HUES64 (cell line): ENCODE measurements around the gene AQP11.
"Not testable (repeated sequence)": the region's sequence is repeated elsewhere in the genome, so short reads cannot be mapped to it uniquely, and the experiment has no call there.

Experiments
- H3K27ac ChIP-seq: 2 replicates; pipeline ENCODE4 v1.7.0; 2013; ENCODE audit warnings: low read depth, low read length, inconsistent platforms
- H3K27me3 ChIP-seq: 2 replicates; pipeline ENCODE4 v1.6.1; 2013; ENCODE audit warnings: mild to moderate bottlenecking, low read length; ENCODE audit not compliant: insufficient read depth
- H3K36me3 ChIP-seq: 2 replicates; pipeline ENCODE4 v1.6.1; 2013; ENCODE audit warnings: mild to moderate bottlenecking, low read length; ENCODE audit not compliant: insufficient read depth
- H3K4me1 ChIP-seq: 2 replicates; pipeline ENCODE4 v1.6.1; 2013; ENCODE audit warnings: mild to moderate bottlenecking, low read length, moderate library complexity; ENCODE audit not compliant: insufficient read depth
- H3K4me3 ChIP-seq: 2 replicates; pipeline ENCODE4 v1.5.1; 2013; ENCODE audit warnings: mild to moderate bottlenecking, low read length, moderate library complexity
- H3K9ac ChIP-seq: 2 replicates; pipeline ENCODE4 v1.6.1; 2013; ENCODE audit warnings: mild to moderate bottlenecking, low read depth, low read length
- H3K9me3 ChIP-seq: 2 replicates; pipeline ENCODE4 v1.6.1; 2013; ENCODE audit warnings: low read depth, low read length; ENCODE audit not compliant: insufficient read depth
- WGBS: fragments of 150-250, 120-280 bp; methylation state at CpG from one replicate; pipeline ENCODE4 v1.1.7; 2013; ENCODE audit warnings: missing lambda C conversion rate; 5-methylcytosine and 5-hydroxymethylcytosine counted together

Gene AQP11

DNA sequence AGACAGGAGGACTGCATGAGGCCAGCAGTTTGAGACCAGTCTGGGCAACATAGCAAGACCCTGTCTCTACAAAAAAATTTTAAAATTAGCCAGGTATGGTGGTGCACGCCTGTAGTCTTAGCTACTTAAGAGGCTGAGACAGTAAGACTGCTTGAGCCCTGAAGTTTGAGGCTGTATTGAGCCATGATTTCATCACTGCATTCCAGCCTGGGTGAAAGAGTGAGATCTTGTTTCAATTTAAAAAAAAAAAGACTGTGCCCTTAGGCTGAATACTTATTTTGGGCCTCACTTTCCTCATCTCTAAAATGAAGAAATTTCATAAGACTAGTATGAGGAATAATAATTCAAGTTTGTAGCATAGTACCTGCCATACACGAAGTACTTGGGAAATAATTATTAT lies 6.9 kb downstream of the AQP11 start:
- no peaks in the 10 kb centered on the region for H3K9me3 ChIP-seq
- 87% methylated on average over 1 of the region's 2 CpGs for WGBS
- H3K4me1 ChIP-seq = no peaks in the 10 kb centered on the region
- no peak overlapping the region for H3K4me3 ChIP-seq
- no peaks in the 10 kb centered on the region for H3K36me3 ChIP-seq
- no peak overlapping the region for H3K27ac ChIP-seq
- H3K27me3 ChIP-seq = no peaks in the 10 kb centered on the region
- no peak overlapping the region for H3K9ac ChIP-seq

GRCh38 chr11:77598195-77598594 lies 8.4 kb downstream of the AQP11 start:
- 100% methylated on average over 2 of the region's 2 CpGs for WGBS
- no peak overlapping the region for H3K27ac ChIP-seq
- H3K4me3 ChIP-seq = no peak overlapping the region
- no peaks in the 10 kb centered on the region for H3K36me3 ChIP-seq
- no peaks in the 10 kb centered on the region for H3K4me1 ChIP-seq
- H3K9ac ChIP-seq = no peak overlapping the region
- H3K27me3 ChIP-seq = no peaks in the 10 kb centered on the region
- H3K9me3 ChIP-seq = no peaks in the 10 kb centered on the region

DNA sequence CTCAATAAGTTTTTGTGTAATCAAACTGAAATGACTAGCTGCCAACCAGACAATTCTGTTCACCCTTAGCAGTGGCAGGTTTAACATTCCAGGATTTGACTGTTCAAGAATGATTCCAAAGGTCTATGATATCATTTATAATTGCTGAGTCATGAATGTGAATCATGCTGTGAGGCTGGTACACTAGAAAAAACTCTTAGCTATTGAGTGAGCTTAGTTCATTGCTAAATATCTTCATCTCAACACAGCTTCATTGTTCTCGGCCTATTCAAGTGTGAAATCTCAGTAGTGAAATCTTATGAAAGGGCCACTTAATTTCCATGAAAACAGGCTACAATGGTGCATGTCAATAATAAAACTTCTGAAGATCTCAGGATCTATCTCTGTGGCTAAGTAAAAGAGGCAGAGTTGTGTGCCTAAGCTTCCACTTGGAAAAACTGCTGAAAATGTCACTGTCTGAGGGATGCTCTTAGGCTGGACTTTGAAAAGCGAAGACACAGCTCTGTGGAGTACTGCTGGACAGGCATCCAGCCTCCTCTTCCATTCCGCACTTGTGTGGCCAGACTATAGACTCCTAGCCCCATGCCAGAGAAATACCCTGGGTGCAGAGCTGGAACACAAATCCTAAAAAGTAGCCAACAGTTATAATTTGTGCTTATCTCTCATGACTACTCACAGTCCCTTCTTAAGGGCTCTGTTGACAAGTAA lies 12.8 kb downstream of the AQP11 start:
- Histone ChIP-seq H3K4me3 (no peak overlapping the region), H3K27ac (no peak overlapping the region), H3K9me3 (no peaks in the 10 kb centered on the region), H3K9ac (no peak overlapping the region), H3K27me3 (no peaks in the 10 kb centered on the region), H3K36me3 (peaks cover 28% of the 10 kb centered on the region), H3K4me1 (no peaks in the 10 kb centered on the region)
- 89% methylated on average over 3 of the region's 3 CpGs for WGBS

- Histone ChIP-seq H3K4me1 (no peaks in the 10 kb centered on the region), H3K9me3 (no peaks in the 10 kb centered on the region), H3K27ac (no peak overlapping the region), H3K27me3 (no peaks in the 10 kb centered on the region), H3K36me3 (peaks cover 45% of the 10 kb centered on the region), H3K9ac (no peak overlapping the region), H3K4me3 (no peak overlapping the region)
- no CpG with 5 or more reads among the region's 2 CpGs for WGBS
Observed at GRCh38 chr11:77604281-77604680, 14.5 kb downstream of the AQP11 start.

- Histone ChIP-seq H3K4me1 (no peaks in the 10 kb centered on the region), H3K27ac (no peak overlapping the region), H3K9me3 (no peaks in the 10 kb centered on the region), H3K9ac (no peak overlapping the region), H3K27me3 (no peaks in the 10 kb centered on the region), H3K36me3 (peaks cover 78% of the 10 kb centered on the region), H3K4me3 (no peak overlapping the region)
- WGBS = 100% methylated on average over 1 of the region's 1 CpG
Observed at GRCh38 chr11:77609234-77609633, 19.5 kb downstream of the AQP11 start.

GRCh38 chr11:77611921-77612320 lies 22.2 kb downstream of the AQP11 start:
- Histone ChIP-seq H3K4me3 (no peak overlapping the region), H3K9me3 (no peaks in the 10 kb centered on the region), H3K27me3 (no peaks in the 10 kb centered on the region), H3K27ac (no peak overlapping the region), H3K36me3 (peaks cover 87% of the 10 kb centered on the region), H3K4me1 (no peaks in the 10 kb centered on the region), H3K9ac (no peak overlapping the region)

GRCh38 chr11:77617892-77618291 lies 28.1 kb downstream of the AQP11 start:
- Histone ChIP-seq H3K4me1 (no peaks in the 10 kb centered on the region), H3K27ac (no peak overlapping the region), H3K27me3 (no peaks in the 10 kb centered on the region), H3K36me3 (peaks cover 81% of the 10 kb centered on the region), H3K9me3 (no peaks in the 10 kb centered on the region), H3K9ac (no peak overlapping the region), H3K4me3 (no peak overlapping the region)
- WGBS = 100% methylated on average over 2 of the region's 3 CpGs

DNA sequence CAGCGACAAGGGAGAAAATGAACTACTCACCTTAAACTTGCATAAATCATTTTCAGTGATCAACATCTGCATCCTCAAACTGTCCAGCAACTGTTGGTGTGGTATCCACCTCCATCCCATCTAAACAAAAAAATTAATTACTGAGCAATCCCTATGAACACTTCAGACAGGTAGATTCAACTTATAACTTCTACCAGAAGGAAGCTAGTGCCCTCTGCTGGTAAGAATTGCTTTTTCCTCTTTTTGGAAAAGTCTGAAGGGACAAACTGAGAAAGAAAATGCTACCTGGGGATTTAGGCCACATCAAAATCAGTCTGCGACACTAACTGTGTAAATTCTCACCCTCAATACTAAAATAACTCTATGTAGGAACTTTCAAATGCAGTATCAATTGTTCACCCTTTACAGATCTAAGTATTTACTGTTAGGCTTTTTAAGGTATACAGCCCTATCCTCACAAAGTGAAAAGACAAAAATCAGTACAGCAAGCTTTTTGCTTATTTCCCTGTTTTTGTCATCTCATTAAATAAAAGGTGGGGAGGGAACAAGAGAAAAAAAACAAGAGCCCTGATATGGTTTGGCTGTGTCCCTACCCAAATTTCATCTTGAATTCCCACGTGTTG lies 29.9 kb downstream of the AQP11 start:
- Histone ChIP-seq H3K9me3 (no peaks in the 10 kb centered on the region), H3K27me3 (no peaks in the 10 kb centered on the region), H3K9ac (no peak overlapping the region), H3K4me3 (no peak overlapping the region), H3K27ac (no peak overlapping the region), H3K36me3 (peaks cover 82% of the 10 kb centered on the region), H3K4me1 (no peaks in the 10 kb centered on the region)
- WGBS = 91% methylated on average over 3 of the region's 3 CpGs

DNA sequence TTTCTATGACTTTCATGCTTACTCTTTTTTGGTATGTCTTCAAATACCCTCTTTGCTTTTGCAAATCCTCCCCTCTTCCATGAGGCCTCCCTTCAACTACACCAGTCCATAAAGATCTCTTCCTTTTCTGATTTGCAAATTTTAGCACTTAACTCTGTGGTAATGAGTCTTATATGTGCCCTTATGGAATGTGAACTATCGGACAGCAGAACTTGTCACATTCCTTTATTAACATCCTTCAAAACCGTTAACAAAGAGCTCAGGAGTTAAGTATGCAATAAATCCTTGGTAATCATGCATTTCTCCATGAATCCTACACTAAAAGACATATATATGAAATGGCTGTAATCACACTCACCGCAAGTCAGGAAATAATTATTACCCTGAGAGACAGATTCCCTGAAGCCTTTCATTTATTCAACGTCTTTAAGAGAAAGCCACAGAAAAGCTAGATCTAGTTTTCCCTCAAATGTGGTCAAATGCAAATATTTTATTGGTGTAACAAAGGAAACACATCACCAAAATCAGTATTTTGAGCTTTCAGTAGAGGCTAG lies 40.5 kb downstream of the AQP11 start:
- H3K9me3 ChIP-seq = no peaks in the 10 kb centered on the region
- no peaks in the 10 kb centered on the region for H3K27me3 ChIP-seq
- H3K27ac ChIP-seq = no peak overlapping the region
- no peaks in the 10 kb centered on the region for H3K4me1 ChIP-seq
- WGBS = 93% methylated on average over 4 of the region's 4 CpGs
- H3K4me3 ChIP-seq = no peak overlapping the region
- no peak overlapping the region for H3K9ac ChIP-seq
- H3K36me3 ChIP-seq = peaks cover 51% of the 10 kb centered on the region

- not testable (repeated sequence) for H3K27ac ChIP-seq
- WGBS = 96% methylated on average over 5 of the region's 5 CpGs
- peaks cover 27% of the 10 kb centered on the region for H3K36me3 ChIP-seq
Observed at GRCh38 chr11:77633926-77634325, 44.2 kb downstream of the AQP11 start.

GRCh38 chr11:77636731-77637344 lies 47.1 kb downstream of the AQP11 start:
- 8% methylated on average over 14 of the region's 14 CpGs for WGBS
- Histone ChIP-seq H3K36me3 (peaks cover 14% of the 10 kb centered on the region), H3K9ac (peak overlapping the region; percentile 89), H3K4me3 (peak overlapping the region; percentile 78), H3K9me3 (no peaks in the 10 kb centered on the region), H3K27me3 (no peaks in the 10 kb centered on the region), H3K4me1 (no peaks in the 10 kb centered on the region; the same call in 1 of the 2 replicates), H3K27ac (no peak overlapping the region)

More at GRCh38 chr11:77633926-77634325, 44.2 kb downstream of the AQP11 start:
- not testable (repeated sequence) for H3K9me3 ChIP-seq, H3K4me3 ChIP-seq, H3K4me1 ChIP-seq, H3K27me3 ChIP-seq, H3K9ac ChIP-seq
